DMS53 treated with DMSO at 0.1 percent for 48 hours (cell line): ENCODE results near the gene ADH1B.
"Not testable (repeated sequence)": the region's sequence is repeated elsewhere in the genome, so short reads cannot be mapped to it uniquely, and the experiment has no call there.

Experiments used
- DNase-seq: peaks from one replicate; lab custom pipeline; 2025; ENCODE audit not compliant: unreplicated experiment; lab: John Stamatoyannopoulos, UW

The ADH1B gene

GRCh38 chr4:99321241-99322191, at the start of gene ADH1B:
Gene ADH1B, minus strand, starts transcription at chr4:99321401. Its CDS starts 70 bp downstream, at chr4:99321331.
- DNase-seq = no peak

DNA sequence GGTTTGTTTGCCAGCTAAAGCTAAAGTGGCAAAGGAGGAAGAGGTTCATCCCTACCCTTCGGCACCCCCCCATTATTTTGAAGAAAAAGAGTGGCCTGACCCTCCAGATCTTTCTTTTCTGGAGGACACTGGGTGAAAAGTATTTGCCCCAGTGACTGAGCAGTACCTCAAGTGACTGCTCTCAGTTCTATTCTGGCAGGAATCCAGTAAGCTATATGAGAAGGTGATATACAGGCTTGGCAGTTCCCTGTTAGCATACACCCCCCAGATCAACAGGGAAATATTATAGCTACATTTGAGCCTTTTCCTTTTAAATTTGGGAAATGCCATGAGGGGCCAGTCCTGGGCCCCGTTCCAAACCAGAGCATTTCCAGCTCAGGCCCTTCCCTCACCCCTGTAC, 46.6 kb upstream of the ADH1B start:
- not testable (repeated sequence) for DNase-seq

- DNase-seq = no peak
Measured at GRCh38 chr4:99366491-99366890, 45.3 kb upstream of the ADH1B start.

- DNase-seq = no peak
Measured at GRCh38 chr4:99362768-99363167, 41.6 kb upstream of the ADH1B start.

- DNase-seq = no peak
Measured at GRCh38 chr4:99361899-99362275, 40.7 kb upstream of the ADH1B start.

- no peak for DNase-seq
Measured at GRCh38 chr4:99361268-99361898, 40.2 kb upstream of the ADH1B start.

DNA sequence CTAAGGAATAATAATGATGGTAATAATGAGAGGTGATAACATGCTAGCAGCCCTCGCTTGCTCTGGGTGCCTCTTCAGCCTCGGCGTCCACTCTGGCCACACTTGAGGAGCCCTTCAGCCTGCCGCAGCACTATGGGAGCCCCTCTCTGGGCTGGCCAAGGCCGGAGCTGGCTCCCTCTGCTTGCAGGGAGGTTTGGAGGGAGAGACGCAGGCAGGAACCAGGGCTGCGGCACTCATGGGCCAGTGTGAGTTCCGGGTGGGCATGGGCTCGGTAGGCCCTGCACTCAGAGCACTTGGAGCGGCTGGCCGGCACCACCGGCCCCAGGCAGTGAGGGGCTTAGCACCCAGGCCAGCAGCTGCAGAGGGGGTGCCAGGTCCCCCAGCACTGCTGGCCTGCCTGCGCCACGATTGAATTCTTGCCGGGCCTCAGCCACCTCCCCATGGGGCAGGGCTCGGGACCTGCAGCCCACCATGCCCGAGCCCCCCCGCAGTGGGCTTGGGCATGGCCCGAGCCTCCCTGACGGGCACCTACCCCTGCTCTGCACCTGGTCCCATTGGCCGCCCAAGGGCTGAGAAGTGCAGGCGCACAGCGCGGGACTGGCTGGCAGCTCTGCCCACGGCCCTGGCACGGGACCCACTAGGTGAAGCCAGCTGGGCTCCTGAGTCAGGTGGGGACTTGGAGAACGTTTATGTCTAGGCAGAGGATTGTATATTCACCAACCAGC, 38.4 kb upstream of the ADH1B start:
- DNase-seq = no peak

- no peak for DNase-seq
Measured at GRCh38 chr4:99357948-99358347, 36.7 kb upstream of the ADH1B start.

GRCh38 chr4:99356992-99357391, 35.8 kb upstream of the ADH1B start:
- no peak for DNase-seq

GRCh38 chr4:99356149-99356548, 34.9 kb upstream of the ADH1B start:
- not testable (repeated sequence) for DNase-seq

GRCh38 chr4:99352602-99353537, 31.7 kb upstream of the ADH1B start, which contains the start of gene ADH1C:
Gene ADH1C, minus strand, starts transcription at chr4:99352746. Its CDS starts 71 bp downstream, at chr4:99352675.
- no peak for DNase-seq

DNA sequence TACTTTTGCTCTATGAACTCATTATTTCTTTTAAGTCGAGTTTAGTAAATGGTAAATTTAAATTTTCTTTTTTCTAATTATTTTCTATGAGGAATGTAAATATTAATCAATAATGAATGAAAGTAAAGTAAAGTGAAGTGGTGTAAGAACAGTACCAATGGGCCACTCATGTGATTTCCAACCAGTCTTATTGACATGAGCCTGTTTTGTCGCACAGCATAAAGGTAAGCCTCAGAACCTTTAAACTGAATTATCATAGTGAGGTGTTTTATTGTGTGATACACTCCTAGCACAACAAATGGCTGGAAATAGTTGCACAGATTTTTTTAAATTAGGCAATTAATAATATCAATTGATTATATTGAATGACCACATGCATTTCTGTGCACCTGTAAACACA, 30.3 kb upstream of the ADH1B start:
- DNase-seq = no peak

- no peak for DNase-seq
Measured at GRCh38 chr4:99349338-99349737, 28.1 kb upstream of the ADH1B start.

DNA sequence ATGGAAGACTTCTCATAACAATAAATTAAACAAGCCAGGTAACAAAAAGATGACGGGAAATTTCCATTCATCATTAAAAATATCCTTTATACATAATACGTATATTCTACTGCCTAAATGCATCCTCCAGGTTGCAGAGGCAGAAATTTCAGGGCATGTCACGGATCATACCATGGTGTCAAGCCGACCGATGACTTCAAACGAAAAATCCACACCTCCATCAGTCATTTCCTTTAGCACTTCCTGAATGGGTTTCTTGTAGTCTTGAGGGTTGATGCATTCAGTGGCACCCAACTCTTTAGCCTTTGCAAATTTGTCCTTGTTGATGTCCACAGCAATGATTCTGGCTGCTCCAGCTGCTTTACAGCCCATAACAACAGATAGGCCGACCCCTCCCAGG, 21.4 kb upstream of the ADH1B start:
- DNase-seq = not testable (repeated sequence)

GRCh38 chr4:99341426-99341825, 20.2 kb upstream of the ADH1B start:
- DNase-seq = no peak

- no peak for DNase-seq
Measured at GRCh38 chr4:99339172-99339571, 18.0 kb upstream of the ADH1B start.

DNA sequence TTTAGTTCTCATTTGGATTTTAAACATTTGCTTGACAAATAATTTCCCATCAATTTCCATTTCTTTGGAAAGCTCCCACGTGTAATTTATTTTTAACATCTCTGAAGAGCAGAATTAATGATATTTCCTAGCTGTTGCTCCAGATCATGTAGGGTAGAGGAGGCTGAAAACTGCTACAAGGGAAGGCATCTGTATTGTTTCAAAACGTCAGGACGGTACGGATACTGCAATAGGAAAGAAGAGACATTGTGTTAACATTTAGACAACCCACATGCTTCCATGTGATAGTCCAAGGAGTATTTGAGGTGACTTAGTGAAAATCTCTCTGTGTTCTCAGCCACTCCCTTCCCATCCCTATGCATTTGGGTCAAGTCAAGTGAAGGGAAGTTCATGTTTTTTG, 15.4 kb upstream of the ADH1B start:
- no peak for DNase-seq

DNA sequence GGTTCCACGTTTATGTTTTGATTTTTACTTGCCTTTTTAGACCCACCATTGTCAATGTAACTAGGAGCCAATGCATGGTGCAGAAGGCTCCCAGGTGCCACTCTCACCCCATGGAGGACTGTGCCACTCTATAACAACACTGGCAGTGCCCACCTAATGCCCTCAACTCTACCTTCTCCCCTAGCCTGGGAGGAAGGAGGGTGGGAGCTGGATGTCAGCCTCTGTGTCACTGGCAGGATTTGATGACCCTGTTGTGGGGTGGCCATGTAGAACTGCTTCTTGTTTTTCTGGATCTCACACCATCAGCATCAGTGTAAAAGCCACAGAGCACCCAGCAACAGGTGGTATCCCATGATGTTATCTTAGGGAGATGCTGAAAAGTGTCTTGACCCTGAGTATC, 13.7 kb upstream of the ADH1B start:
- DNase-seq = no peak

DNA sequence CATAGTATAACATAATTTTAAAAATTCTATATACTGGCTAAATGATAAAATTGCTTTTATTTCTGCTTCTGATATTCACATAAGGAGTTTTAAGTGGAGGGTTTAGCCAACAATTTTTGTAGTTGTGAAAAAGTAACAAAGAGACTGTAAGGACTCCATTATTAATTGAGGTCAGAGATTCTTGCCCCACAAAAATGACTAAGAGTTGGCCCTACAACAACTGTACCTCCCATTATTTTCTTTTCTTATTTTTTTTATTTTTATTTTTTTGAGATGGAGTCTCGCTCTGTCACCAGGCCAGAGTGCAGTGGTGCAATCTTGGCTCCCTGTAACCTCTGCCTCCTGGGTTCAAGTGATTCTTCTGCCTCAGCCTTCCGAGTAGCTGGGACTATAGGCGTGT, 9.4 kb upstream of the ADH1B start:
- no peak for DNase-seq

- DNase-seq = no peak
Measured at GRCh38 chr4:99329876-99330275, 8.7 kb upstream of the ADH1B start.

DNA sequence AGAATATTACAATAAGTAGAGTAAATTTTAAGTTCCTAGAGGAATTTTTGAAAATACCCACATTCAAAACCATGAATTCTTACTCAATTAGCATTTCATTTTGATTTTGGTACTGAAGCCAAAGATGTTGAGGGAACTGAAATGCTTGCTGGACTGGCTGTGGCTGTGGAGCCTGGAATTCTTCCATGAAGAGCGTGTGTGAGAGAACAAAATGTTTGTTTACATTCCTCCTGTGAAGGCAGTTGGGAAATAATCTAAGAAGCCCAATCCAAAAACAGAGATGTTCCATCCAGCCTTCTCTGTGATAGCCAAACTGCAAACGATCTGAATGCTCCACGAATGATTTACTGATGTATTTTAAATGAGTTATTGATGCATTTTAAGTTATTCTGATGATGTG, 3.8 kb upstream of the ADH1B start:
- DNase-seq = no peak
